ENCODE measurements around the gene GK2.

The GK2 gene

DNA sequence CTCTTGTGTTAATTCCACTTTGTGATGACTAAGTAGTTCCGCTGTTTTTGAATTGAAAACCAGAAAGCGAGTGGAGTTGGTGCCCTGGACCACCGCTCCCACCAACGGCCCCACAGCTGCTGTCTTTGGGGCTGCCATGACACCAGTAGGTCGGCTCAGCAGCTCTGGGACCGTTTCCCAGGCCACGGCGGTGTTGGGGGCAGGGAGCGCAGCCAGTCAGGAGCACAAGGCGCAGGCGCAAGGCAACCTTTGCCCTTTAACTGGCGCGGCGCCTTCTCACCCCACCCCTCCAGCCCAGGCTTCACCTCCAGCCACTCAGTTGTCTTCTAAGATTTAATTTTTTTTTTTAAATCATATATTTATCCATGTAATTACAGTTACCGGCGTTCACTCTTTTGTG, at the start of gene GK2:
TSS of gene GK2 (minus strand) at position 166 of the 400 bp plus-strand sequence. CDS start at position 138, 28 bp downstream.
- DNase-seq, result no peak

DNA sequence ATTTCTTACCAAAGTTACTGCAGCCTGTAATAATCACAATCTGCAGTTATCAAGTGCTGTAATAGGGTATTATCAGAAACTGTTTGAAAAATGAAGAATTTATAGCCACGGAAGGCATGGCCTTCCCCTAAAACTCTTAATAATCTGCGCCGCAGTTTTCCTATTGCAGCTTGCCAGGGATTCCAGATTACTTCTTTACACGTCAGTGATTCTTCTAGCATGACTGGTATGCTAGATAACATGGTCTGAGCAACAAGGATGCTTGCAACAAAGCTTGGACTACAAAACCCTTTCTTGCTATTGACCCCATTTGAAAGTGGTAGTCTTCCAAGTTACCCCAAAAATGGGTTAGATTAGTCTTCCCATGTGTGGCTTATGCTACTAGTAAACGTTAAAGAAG, 47.2 kb upstream of the GK2 start:
- DNase-seq, result no peak

- no peak for DNase-seq
These were observed 46.6 kb upstream of the GK2 start for GRCh38 chr4:79454656-79455055.

GRCh38 chr4:79450053-79450452, 42.0 kb upstream of the GK2 start:
- no peak for DNase-seq

DNA sequence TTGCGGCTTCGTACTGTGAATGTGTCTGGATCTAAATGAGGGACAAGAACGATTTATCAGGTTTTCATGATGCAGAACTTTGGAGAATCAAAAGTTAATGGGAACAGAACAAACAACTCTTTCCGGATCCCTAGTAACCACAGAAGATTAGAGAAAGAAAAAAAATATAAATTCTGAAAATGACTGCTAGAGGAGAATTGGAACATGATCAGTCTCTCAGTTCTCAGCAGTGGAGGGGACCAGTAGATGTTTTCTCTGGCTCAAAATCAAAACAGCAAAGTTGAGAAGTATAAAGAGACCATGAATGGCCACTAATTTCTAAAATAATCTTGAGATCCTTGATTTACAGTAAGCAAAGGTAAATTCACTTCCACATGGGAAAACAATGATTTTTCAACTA, 38.1 kb upstream of the GK2 start:
- no peak for DNase-seq

GRCh38 chr4:79445371-79445781, 37.3 kb upstream of the GK2 start:
- DNase-seq, result peak; percentile 86

GRCh38 chr4:79442422-79442821, 34.4 kb upstream of the GK2 start:
- no peak for DNase-seq

- no peak for DNase-seq
These were observed 31.5 kb upstream of the GK2 start for GRCh38 chr4:79439489-79439888.

DNA sequence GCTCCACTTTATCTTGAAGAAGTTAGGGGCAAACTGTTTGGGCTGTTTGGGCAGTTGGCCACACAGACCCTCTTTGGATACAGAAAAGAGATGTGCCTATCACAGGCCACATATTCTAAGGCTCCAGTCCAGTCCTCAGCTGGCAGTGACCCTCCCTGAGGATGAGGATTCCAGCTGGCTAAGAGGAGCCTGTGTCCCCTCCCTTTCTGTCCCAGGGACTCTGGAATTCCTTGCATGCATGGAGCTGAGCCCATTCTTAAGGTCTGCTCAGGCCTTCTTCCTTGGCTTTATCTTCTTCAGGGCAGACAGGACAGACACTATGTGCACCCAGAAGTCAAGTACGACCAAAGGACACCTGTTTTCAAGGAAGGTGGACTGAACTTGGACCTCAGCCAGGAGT, 23.8 kb upstream of the GK2 start:
- no peak for DNase-seq

- no peak for DNase-seq
These were observed 21.3 kb upstream of the GK2 start for GRCh38 chr4:79429113-79429903.

DNA sequence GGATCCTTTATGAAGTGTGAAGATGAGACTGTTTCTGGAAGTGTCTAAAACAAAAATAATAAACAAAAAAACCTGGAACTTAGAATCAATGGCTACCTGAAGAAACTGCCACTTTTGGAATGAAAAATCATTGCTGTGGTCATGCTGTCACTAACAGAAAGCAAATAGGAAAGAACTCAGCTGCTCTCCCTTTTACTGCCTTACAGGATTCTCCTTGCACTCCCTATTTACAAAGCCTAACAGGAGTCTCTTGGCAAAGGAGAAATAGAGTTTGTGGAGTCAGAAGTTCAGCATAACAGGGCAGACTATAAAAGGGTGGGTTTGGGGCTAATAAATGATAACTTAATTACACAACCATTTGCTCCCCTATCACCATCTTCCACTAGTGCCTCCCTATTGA, 19.0 kb upstream of the GK2 start:
- DNase-seq, result no peak

DNA sequence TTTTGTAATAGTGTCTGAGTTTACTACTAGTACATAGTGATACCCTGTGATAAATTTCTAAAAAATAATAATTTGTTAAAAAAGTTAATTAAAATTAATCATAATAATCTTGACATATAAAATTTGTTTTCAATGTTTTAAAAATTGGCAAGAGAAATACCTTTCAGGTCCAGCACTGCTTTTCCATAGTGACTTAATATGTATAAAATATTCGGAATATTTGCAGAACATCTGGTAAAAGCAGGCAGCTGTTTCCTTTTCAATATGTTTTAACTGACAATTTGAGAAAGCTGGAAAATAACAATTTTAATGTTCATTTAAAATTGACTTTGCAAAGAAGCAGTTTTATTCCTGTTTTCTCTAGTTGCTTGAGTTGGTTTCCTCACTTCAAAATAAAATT, 17.6 kb upstream of the GK2 start:
- no peak for DNase-seq

DNA sequence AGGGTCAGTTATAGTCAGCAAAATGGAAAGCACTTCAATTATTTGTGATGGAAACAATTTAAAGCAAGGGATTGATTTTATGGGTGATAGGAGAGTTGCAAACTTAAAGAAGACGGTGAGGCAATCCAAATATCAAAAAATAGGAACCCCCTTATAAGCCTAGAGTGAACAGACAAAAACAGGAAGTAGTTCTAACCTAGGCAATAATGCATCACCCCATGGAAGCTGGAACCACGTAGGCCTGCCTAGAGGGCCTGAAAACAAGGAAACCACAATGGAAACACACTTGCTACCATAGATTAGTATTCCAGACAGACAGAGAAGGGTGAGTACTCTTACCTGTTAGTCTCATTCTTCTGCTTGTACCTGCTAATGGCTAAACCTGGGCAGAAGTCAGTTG, 13.5 kb upstream of the GK2 start:
- no peak for DNase-seq

DNA sequence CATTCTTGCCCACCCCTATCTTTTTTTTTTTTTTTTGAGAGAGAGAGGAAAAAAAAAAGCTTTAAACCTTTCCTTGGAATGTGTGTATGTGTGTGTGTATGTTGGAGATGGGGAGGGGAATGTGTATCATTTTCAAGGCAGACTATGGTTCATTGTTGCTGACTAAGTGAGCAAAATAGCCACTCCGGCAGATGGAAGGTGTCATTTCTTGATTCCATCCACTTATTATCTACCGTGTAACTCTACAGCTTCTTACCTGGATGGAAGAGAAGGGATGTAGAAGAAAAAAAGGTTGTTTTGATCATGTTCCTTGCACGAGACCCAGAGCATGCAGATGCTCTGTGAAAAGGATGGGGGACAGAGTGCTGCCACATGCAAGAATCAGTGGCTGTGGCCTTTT, 5.9 kb upstream of the GK2 start:
- no peak for DNase-seq

DNA sequence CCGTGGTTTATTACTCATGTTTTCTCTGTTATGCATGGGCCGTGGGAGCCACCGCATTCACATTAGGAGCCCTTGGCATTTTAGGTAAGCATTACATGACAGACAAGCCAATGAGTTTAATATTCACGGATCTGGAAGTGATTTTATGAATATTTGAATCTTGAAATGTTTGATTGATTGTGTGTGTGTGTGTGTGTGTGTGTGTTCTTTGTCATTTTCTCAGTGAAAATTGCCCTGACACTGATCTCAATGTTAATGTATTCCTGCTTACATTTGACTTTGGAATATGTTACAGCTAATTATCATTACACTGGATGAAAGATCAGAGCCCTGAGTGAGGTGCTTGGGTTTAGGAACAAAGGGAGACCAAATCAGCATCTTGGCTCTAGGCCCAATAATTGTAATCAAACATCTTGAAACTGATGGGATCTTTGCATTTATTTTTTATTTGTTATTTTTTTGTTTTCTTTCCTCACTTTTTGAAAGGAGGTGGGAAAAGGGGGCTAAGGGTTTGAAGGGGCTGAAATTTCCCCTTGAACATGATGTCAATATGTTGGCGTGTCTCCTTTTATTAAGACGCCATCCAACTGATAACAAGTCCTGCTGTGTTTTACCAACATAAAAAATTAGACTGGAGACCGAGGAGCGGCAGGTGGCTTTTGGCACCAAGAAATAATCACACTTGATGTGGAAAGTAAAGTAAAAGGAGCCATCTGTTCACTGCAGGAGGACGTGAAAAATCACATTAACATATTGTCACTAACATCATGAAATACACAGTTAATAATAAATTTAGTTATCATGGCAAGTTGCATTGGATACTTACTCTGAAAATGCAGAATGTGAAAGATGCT, 5.2 kb upstream of the GK2 start:
- DNase-seq, result peak; percentile 10

- DNase-seq, result no peak
These were observed 3.4 kb downstream of the GK2 start for GRCh38 chr4:79404666-79405065.

DNA sequence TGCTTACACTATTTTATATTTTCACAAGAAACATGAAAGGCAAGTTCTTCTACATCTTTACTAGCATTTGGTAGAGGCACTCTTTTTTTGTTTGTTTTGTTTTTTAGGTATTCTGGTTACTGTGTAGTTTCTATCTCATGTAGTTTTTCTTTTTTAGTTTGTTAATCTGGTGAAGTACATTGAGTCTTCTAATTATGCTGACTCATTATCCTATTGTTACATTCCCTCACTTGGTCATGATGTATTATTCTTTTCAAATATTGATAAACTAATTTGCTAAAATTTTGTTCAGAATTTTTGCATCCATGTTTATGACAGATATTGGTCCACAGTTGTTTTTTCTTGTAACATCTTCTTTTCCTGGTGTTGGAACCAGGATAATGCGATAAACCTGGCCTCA, 4.7 kb downstream of the GK2 start:
- DNase-seq, result no peak

DNA sequence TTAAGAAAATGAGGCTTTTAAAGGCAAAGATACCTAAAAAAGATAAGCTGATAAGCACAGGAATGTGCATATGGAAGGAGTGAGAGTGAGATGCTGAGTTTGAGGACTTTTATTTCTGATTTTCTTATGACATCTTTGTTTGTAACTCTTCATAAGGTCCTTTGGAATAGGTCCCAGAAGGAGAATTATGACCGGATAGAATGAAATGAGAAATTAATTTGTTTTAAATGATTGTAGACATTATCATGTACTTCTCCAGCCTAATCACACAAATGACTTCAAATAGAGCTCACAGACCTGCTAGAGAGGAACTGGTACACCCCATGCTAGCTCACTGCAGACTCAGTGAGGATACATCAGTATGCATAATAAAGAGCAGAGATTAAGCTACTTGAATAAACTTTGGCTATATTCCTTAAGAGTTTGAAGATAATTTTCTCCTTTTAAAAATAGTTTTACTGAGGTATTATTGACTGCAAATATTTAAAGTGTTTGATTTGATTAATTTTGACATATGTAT, 5.6 kb downstream of the GK2 start:
- DNase-seq, result no peak

DNA sequence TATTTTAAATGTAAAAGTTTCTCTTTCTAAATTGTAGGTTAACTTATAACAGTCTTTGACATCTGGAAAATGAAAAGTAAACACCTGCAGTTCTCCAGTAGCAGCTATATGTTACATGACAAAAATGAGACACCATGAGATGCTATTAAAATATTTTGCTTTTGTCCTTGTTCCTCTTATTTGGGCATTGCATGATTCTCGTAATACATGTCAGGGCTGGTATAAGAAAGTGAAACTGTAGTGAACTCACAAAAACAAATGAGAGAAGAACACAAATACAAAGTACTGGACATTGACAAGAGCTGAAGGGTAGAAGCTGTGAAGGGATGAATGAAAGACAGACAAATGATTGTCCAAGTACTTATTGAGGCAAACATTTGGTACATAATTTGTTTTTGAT, 9.0 kb downstream of the GK2 start:
- DNase-seq, result no peak

GRCh38 chr4:79397951-79398350, 10.1 kb downstream of the GK2 start:
- no peak for DNase-seq

DNA sequence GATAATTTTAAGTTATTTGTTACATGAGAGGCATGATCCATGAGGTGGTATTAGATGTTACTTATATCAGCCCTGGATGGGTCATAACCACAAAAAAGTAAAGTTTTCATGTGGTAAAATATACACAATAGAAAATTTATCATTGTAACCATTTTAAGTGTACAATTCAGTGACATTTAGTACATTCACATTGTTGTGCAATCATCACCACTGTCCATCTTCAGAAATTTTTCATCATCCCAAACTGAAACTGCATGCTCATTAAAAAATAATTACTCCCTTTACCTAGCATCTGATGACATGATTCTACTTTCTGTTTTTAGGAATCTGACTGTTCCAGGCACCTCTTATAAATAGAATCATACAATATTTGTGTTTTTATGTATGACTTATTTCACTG, 11.2 kb downstream of the GK2 start:
- DNase-seq, result no peak

GRCh38 chr4:79395841-79396240, 12.2 kb downstream of the GK2 start:
- no peak for DNase-seq

GRCh38 chr4:79390890-79391289, 17.1 kb downstream of the GK2 start:
- DNase-seq, result no peak

DNA sequence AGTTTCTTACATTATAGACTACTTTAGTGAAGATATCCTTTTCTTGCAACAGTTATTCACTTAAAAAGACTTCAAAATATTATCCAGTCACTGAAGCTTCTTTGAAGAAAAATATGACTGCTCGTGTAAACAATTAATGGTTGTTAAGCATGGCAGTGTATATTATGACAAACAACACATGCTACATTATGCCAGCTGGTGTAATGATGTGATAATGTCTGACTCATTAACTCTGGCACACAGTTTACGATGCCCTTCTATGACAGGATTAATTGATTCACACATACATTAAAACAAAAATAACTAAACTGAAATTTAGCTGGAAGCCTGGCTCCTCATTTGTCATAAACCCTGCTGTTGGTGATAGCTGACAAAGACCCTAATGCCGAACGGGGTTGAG, 22.4 kb downstream of the GK2 start:
- DNase-seq, result no peak

All from NCI-H1417 treated with DMSO at 0.1 percent for 48 hours (cell line).